Left ventricle myocardium inferior (tissue), 1 donor: ENCODE data around the gene GPR155. TPM values are rescaled to one million over a fixed set of nuclear protein-coding genes. Genes with fewer than 3 reads are reported as not detected.

Experiments used
- DNase-seq: peaks from one replicate; pipeline ENCODE4 v3.0.0-alpha.2; 2020
- H3K27ac ChIP-seq: fragments of 200-600 bp; replicated peaks from 2 replicates; pipeline ENCODE4 v1.8.0; 2021
- H3K27me3 ChIP-seq: fragments of 200-600 bp; 2 replicates; pipeline ENCODE4 v1.8.0; 2021; ENCODE audit warnings: low read depth
- H3K36me3 ChIP-seq: fragments of 200-600 bp; 2 replicates; pipeline ENCODE4 v1.8.0; 2021
- H3K4me1 ChIP-seq: fragments of 200-600 bp; 2 replicates; pipeline ENCODE4 v1.8.0; 2021
- H3K4me3 ChIP-seq: fragments of 200-600 bp; 2 replicates; pipeline ENCODE4 v1.8.0; 2021; ENCODE audit warnings: mild to moderate bottlenecking, moderate library complexity
- H3K9me3 ChIP-seq: fragments of 200-600 bp; replicated peaks from 2 replicates; pipeline ENCODE4 v1.8.0; 2021
- intact Hi-C: fragments of 100-400 bp; cut with micrococcal nuclease; formaldehyde crosslinking; loops from one replicate; pipeline ENCODE4 v1.11.0; 2022
- total RNA-seq: library from RNA; stranded (reverse); fragmentation: NEBNext Ultra II Directional; extraction: Animal tissue kit (Norgen Biotek cat#: 25700); gene quantifications from one replicate; pipeline ENCODE4 v1.2.1, GENCODE V29; 2021
- TF ChIP-seq, protein P1 (sequence below): fragments of 200-600 bp; IDR thresholded peaks from 2 replicates; pipeline ENCODE4 v1.8.0; 2021; ENCODE audit warnings: antibody characterized with exemption, mild to moderate bottlenecking, borderline replicate concordance
- donor health status: DM: no; HTN: yes; CAD: no; lungs with severe emphysema.

The GPR155 gene
- total RNA-seq, 1 donor from 2014 or later = 16.3 TPM

DNA sequence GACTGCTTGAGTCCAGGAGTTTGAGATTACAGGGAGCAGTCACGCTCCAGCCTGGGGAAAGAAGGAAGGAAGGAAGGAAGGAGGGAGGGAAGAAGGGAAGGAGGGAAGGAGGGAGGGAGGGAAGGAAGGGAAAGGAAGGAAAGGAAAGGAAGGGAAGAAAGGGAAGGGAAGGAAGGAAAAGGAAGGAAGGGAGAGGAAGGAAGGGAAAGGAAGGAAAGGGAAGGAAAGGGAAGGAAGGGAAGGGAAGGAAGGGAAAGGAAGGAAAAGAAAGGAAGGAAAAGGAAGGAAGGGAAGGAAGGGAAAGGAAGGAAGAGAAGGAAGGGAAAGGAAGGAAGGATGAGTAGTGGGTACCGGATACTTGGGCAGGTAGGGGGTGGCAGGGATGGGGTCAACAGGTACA lies 32.3 kb downstream of the GPR155 start:
- Histone ChIP-seq H3K27ac (no peak overlapping the region), H3K36me3 (peaks cover 64% of the 10 kb centered on the region), H3K27me3 (no peaks in the 10 kb centered on the region), H3K4me3 (no peak overlapping the region), H3K4me1 (no peaks in the 10 kb centered on the region), H3K9me3 (no peaks in the 10 kb centered on the region)
- DNase-seq = no peak
- TF ChIP-seq, protein P1, sequence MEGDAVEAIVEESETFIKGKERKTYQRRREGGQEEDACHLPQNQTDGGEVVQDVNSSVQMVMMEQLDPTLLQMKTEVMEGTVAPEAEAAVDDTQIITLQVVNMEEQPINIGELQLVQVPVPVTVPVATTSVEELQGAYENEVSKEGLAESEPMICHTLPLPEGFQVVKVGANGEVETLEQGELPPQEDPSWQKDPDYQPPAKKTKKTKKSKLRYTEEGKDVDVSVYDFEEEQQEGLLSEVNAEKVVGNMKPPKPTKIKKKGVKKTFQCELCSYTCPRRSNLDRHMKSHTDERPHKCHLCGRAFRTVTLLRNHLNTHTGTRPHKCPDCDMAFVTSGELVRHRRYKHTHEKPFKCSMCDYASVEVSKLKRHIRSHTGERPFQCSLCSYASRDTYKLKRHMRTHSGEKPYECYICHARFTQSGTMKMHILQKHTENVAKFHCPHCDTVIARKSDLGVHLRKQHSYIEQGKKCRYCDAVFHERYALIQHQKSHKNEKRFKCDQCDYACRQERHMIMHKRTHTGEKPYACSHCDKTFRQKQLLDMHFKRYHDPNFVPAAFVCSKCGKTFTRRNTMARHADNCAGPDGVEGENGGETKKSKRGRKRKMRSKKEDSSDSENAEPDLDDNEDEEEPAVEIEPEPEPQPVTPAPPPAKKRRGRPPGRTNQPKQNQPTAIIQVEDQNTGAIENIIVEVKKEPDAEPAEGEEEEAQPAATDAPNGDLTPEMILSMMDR = no peak
- intact Hi-C loops = no loop called here

DNA sequence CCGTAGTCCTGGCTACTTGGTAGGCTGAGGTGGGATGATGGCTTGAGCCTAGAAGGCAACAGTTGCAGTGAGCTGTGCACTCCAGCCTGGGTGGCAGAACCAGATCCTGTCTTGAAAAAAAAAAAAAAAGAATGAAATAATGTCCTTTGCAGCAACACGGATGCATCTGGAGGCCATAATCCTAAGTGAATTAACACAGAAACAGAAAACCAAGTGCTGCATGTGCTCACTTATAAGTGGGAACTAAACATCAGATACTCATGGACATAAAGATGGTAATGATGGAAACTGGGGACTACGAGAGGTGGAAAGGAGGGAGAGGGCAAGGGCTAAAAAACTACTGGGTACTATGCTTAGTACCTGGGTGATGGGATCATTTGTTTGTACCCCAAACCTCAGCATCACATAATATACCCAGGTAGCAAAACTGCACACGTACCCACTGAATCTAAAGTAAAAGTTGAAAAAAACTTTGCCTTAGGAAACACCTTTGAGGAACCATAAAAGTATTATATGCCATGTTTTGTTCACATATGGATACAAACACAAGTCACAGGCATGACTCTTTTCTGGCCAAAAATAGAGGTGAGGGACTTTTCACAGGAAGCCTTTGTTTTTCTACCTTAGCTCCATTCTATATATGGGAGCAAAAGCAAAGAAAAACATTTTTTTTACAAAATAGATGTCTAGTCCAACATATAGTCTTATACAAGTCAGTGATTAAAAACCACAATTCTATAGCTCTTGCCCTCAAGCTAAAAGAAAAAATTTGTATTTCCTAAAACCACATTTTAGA lies 36.6 kb downstream of the GPR155 start:
- DNase-seq = no peak
- Histone ChIP-seq H3K36me3 (peaks cover 52% of the 10 kb centered on the region), H3K4me1 (no peaks in the 10 kb centered on the region), H3K27ac (no peak overlapping the region), H3K9me3 (no peaks in the 10 kb centered on the region), H3K4me3 (no peak overlapping the region), H3K27me3 (no peaks in the 10 kb centered on the region)
- TF ChIP-seq, protein P1 = no peak
- intact Hi-C loops = no loop called here

DNA sequence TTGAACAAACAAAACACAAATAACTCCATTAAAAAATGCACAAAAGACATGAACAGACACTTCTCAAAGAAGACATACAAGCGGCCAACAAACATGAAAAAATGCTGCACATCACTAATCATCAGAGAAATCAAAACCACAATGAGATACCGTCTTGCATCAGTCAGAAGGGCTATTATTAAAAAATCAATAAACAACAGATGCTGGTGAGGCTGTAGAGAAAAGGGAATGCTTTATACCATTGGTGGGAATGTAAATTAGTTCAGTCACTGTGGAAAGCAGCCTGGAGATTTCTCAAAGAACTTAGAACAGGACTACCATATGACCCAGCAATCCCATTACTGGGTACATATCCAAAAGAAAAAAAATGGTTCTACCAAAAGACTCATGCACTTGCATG lies 37.8 kb downstream of the GPR155 start:
- no peak for DNase-seq
- Histone ChIP-seq H3K9me3 (no peaks in the 10 kb centered on the region), H3K27ac (no peak overlapping the region), H3K36me3 (peaks cover 60% of the 10 kb centered on the region), H3K4me3 (no peak overlapping the region), H3K4me1 (no peaks in the 10 kb centered on the region), H3K27me3 (no peaks in the 10 kb centered on the region)
- TF ChIP-seq, protein P1 = no peak
- intact Hi-C loops = no loop called here

DNA sequence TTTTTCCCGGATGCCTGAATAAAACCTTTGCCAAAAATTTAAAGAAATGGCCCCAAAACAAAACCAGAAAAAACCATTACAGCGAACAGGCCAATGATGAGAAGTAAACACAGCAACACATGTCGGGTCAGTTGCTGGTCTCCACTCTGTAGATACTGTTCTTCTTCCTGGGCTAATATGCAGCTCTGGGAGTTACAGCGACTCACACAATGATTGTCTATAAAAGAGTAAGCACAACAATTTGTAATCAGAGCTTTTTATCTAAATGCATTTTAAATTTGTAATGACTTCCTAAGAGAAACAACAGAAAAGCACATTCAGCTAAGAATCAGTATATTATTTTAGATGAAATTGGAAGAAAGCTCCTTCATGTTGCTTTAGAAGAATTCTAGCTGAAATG lies 40.3 kb downstream of the GPR155 start:
- no peaks in the 10 kb centered on the region for H3K4me1 ChIP-seq
- DNase-seq = no peak
- TF ChIP-seq, protein P1 = no peak
- no peaks in the 10 kb centered on the region for H3K9me3 ChIP-seq
- peaks cover 58% of the 10 kb centered on the region for H3K36me3 ChIP-seq
- H3K27ac ChIP-seq = no peak overlapping the region
- intact Hi-C loops = no loop called here
- H3K4me3 ChIP-seq = no peak overlapping the region
- H3K27me3 ChIP-seq = no peaks in the 10 kb centered on the region

DNA sequence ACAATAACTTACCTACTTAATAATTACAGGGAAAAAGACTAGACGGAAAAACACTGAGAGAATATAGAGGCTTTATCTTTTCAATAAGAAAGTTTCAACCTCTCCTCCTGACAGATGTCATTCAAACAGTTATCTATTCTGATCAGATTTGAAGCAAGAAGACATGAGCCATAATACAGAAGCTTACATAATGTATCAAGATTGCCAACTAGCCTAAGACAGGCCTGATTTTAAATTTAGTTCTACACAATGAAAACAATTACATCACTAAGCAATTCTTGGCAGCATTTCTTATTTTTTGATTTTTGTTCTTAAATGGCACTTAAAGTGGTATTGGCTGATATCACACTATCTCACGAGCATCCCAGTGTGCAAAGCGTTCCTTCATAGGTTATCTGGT lies 41.6 kb downstream of the GPR155 start:
- Histone ChIP-seq H3K4me3 (no peak overlapping the region), H3K27me3 (no peaks in the 10 kb centered on the region), H3K27ac (no peak overlapping the region), H3K9me3 (no peaks in the 10 kb centered on the region), H3K4me1 (peaks cover 2% of the 10 kb centered on the region), H3K36me3 (peaks cover 53% of the 10 kb centered on the region)
- intact Hi-C loops = no loop called here
- TF ChIP-seq, protein P1 = no peak
- DNase-seq = no peak
